SK-N-SH treated with all-trans-retinoic acid at 6 μM for 48 hours (cell line): ENCODE data around the gene PLG.
"Not testable (repeated sequence)": the region's sequence is repeated elsewhere in the genome, so short reads cannot be mapped to it uniquely, and the experiment has no call there.

Experiments
- ARNTL ChIP-seq: fragments of 450-650 bp; formaldehyde crosslinking; IDR thresholded peaks from 2 replicates; pipeline ENCODE4 v1.5.0; 2020; ENCODE audit warnings: low read depth, mild to moderate bottlenecking, moderate library complexity, borderline replicate concordance
- CREB5 ChIP-seq: fragments of 250-450 bp; sonication (Bioruptor Pico); IDR thresholded peaks from 2 replicates; pipeline ENCODE4 v1.5.1; 2020; ENCODE audit warnings: low read depth, mild to moderate bottlenecking, moderate library complexity
- CSDC2 ChIP-seq: fragments of 250-450 bp; sonication (Bioruptor Pico); IDR thresholded peaks from 2 replicates; pipeline ENCODE4 v1.5.0; 2020; ENCODE audit warnings: mild to moderate bottlenecking, moderate library complexity
- ESRRG ChIP-seq: fragments of 250-450 bp; sonication (Bioruptor Pico); IDR thresholded peaks from 2 replicates; pipeline ENCODE4 v1.6.1; 2021; ENCODE audit warnings: mild to moderate bottlenecking
- ISL1 ChIP-seq: fragments of 250-450 bp; sonication (Bioruptor Pico); IDR thresholded peaks from 2 replicates; pipeline ENCODE4 v2.1.2; 2022; ENCODE audit warnings: mild to moderate bottlenecking, moderate library complexity
- OSR1 ChIP-seq: fragments of 250-450 bp; sonication (Bioruptor Pico); IDR thresholded peaks from 2 replicates; pipeline ENCODE4 v1.8.0; 2022; ENCODE audit warnings: moderate library complexity, mild to moderate bottlenecking, inconsistent platforms
- RARB ChIP-seq: fragments of 250-450 bp; sonication (Bioruptor Pico); IDR thresholded peaks from 2 replicates; pipeline ENCODE4 v1.8.0; 2021; ENCODE audit warnings: mild to moderate bottlenecking, moderate library complexity
- TOX ChIP-seq: fragments of 250-450 bp; sonication (Bioruptor Pico); IDR thresholded peaks from 2 replicates; pipeline ENCODE4 v1.8.0; 2021; ENCODE audit warnings: mild to moderate bottlenecking, moderate library complexity, borderline replicate concordance
- ZC3H10 ChIP-seq: fragments of 250-450 bp; sonication (Bioruptor Pico); IDR thresholded peaks from 2 replicates; pipeline ENCODE4 v1.5.1; 2021; ENCODE audit warnings: mild to moderate bottlenecking, moderate library complexity
- ZFP3 ChIP-seq: fragments of 250-450 bp; sonication (Bioruptor Pico); IDR thresholded peaks from 2 replicates; pipeline ENCODE4 v1.5.0; 2020; ENCODE audit warnings: mild to moderate bottlenecking, moderate library complexity
- TF ChIP-seq, protein P1 (sequence below): fragments of 250-450 bp; sonication (Bioruptor Pico); IDR thresholded peaks from 2 replicates; pipeline ENCODE4 v1.8.0; 2020; ENCODE audit warnings: mild to moderate bottlenecking, moderate library complexity, borderline replicate concordance
- TF ChIP-seq, protein P2 (sequence below): fragments of 250-450 bp; sonication (Bioruptor Pico); IDR thresholded peaks from 2 replicates; pipeline ENCODE4 v1.5.0; 2020; ENCODE audit warnings: mild to moderate bottlenecking, moderate library complexity

- not testable (repeated sequence) for TF ChIP-seq RARB (CRISPR knock-in tag); ZFP3 (CRISPR knock-in tag); OSR1; ESRRG (CRISPR knock-in tag); CSDC2 (CRISPR knock-in tag); ISL1 (CRISPR knock-in tag); CREB5; ZC3H10; TOX (CRISPR knock-in tag); ARNTL
- TF ChIP-seq, protein P1, sequence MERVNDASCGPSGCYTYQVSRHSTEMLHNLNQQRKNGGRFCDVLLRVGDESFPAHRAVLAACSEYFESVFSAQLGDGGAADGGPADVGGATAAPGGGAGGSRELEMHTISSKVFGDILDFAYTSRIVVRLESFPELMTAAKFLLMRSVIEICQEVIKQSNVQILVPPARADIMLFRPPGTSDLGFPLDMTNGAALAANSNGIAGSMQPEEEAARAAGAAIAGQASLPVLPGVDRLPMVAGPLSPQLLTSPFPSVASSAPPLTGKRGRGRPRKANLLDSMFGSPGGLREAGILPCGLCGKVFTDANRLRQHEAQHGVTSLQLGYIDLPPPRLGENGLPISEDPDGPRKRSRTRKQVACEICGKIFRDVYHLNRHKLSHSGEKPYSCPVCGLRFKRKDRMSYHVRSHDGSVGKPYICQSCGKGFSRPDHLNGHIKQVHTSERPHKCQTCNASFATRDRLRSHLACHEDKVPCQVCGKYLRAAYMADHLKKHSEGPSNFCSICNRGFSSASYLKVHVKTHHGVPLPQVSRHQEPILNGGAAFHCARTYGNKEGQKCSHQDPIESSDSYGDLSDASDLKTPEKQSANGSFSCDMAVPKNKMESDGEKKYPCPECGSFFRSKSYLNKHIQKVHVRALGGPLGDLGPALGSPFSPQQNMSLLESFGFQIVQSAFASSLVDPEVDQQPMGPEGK (CRISPR knock-in tag) = not testable (repeated sequence)
- TF ChIP-seq, protein P2, sequence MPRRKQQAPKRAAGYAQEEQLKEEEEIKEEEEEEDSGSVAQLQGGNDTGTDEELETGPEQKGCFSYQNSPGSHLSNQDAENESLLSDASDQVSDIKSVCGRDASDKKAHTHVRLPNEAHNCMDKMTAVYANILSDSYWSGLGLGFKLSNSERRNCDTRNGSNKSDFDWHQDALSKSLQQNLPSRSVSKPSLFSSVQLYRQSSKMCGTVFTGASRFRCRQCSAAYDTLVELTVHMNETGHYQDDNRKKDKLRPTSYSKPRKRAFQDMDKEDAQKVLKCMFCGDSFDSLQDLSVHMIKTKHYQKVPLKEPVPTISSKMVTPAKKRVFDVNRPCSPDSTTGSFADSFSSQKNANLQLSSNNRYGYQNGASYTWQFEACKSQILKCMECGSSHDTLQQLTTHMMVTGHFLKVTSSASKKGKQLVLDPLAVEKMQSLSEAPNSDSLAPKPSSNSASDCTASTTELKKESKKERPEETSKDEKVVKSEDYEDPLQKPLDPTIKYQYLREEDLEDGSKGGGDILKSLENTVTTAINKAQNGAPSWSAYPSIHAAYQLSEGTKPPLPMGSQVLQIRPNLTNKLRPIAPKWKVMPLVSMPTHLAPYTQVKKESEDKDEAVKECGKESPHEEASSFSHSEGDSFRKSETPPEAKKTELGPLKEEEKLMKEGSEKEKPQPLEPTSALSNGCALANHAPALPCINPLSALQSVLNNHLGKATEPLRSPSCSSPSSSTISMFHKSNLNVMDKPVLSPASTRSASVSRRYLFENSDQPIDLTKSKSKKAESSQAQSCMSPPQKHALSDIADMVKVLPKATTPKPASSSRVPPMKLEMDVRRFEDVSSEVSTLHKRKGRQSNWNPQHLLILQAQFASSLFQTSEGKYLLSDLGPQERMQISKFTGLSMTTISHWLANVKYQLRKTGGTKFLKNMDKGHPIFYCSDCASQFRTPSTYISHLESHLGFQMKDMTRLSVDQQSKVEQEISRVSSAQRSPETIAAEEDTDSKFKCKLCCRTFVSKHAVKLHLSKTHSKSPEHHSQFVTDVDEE = not testable (repeated sequence)
Observed at GRCh38 chr6:160753211-160753610, 51.2 kb downstream of the PLG start.
